OCI-LY3 (cell line): ENCODE results near the gene ERGIC2.

Experiments
- H2AFZ ChIP-seq: fragments of 200-600, 300-600 bp; shearing (Covaris generic); 2 replicates; pipeline ENCODE4 v1.6.0; 2014; ENCODE audit warnings: antibody characterized with exemption, low read depth, low read length
- H3K27ac ChIP-seq: fragments of 200-600, 300-600 bp; sonication (generic); 2 replicates; pipeline ENCODE4 v1.5.1; 2014; ENCODE audit warnings: mild to moderate bottlenecking, low read length, moderate library complexity, mixed read lengths
- H3K27me3 ChIP-seq: fragments of 200-600, 300-600 bp; sonication (generic); 2 replicates; pipeline ENCODE4 v1.6.1; 2014; ENCODE audit warnings: low read depth, low read length, mixed read lengths
- H3K36me3 ChIP-seq: fragments of 200-600, 300-600 bp; sonication (generic); replicated peaks from 2 replicates; pipeline ENCODE3; 2014; ENCODE audit warnings: low read depth, low read length, mixed read lengths
- H3K4me1 ChIP-seq: fragments of 300-600, 200-600 bp; sonication (generic); 2 replicates; pipeline ENCODE4 v1.6.1; 2014; ENCODE audit warnings: low read length, mixed read lengths
- H3K4me2 ChIP-seq: fragments of 200-600, 300-600 bp; sonication (generic); 2 replicates; pipeline ENCODE4 v1.6.1; 2014; ENCODE audit warnings: low read length, mixed read lengths
- H3K4me3 ChIP-seq: fragments of 300-600, 200-600 bp; sonication (generic); 2 replicates; pipeline ENCODE4 v1.5.1; 2014; ENCODE audit warnings: antibody characterized with exemption, mild to moderate bottlenecking, low read length, moderate library complexity
- H3K79me2 ChIP-seq: fragments of 300-600, 200-600 bp; shearing (Covaris generic); 2 replicates; pipeline ENCODE4 v1.6.1; 2014; ENCODE audit warnings: mild to moderate bottlenecking, low read length, mixed read lengths
- H3K9ac ChIP-seq: fragments of 300-600, 200-600 bp; shearing (Covaris generic); 2 replicates; pipeline ENCODE4 v1.6.0; 2014; ENCODE audit warnings: mild to moderate bottlenecking, low read length, moderate library complexity
- H3K9me3 ChIP-seq: fragments of 200-600, 300-600 bp; shearing (Covaris generic); 2 replicates; pipeline ENCODE4 v1.6.1; 2014; ENCODE audit warnings: low read length, mixed read lengths; ENCODE audit not compliant: insufficient read depth
- H4K20me1 ChIP-seq: fragments of 200-600, 300-600 bp; sonication (generic); 2 replicates; pipeline ENCODE4 v1.6.1; 2016; ENCODE audit warnings: low read length, mixed read lengths; ENCODE audit not compliant: insufficient read depth
- EZH2phosphoT487 ChIP-seq: fragments of 200-600 bp; shearing (Covaris generic); IDR thresholded peaks from 2 replicates; pipeline ENCODE4 v1.6.1; 2018; ENCODE audit warnings: antibody characterized with exemption, mixed run types, low read depth
- TF ChIP-seq, protein P1 (sequence below): fragments of 200-600, 300-600 bp; sonication (generic); IDR thresholded peaks from 2 replicates; pipeline ENCODE4 v1.5.1; 2014; ENCODE audit warnings: antibody characterized with exemption, low read length, low read depth

The ERGIC2 gene

DNA sequence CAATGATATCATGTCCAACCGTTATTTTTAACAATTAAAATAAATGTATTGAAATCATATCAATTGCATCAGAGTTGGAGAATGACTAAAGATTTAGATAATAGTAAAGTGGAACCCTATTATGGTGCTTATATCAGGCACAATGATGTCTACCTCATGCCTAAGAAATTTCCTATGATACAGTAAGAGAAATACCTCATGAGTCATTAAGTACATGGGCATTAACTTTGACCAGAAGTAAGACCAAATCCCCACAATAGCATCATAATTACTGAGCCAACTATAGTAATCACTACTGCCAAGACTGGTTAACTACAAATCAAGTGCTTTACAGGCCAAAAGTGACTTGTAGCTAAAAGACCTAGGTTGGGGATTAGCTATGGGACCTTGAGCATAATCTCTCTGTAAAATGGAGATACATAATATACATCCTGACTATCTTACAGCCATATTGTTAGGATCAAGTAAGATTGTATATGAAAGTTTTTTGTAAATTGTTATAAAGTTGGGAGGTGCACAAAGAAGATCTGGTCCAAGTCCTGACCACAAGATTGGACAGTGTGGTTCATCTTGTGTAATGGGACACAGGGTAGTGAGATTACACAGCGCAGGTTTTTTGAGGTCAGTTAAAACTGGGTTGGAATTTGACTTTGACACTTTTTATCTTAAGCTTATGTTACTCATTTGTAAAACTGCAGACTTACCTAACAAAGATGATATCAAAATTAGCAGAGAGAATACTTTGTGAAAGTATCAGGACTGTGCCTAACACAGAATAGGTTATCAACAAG lies 60.5 kb downstream of the ERGIC2 start:
- H3K4me1 ChIP-seq, result peaks cover 8% of the 10 kb centered on the region
- no peaks in the 10 kb centered on the region for H3K27me3 ChIP-seq
- H3K9ac ChIP-seq, result no peak overlapping the region
- no peak overlapping the region for H3K4me3 ChIP-seq
- H3K9me3 ChIP-seq, result no peaks in the 10 kb centered on the region
- H4K20me1 ChIP-seq, result no peaks in the 10 kb centered on the region
- no peaks in the 10 kb centered on the region for H3K36me3 ChIP-seq
- no peak overlapping the region for H2AFZ ChIP-seq
- no peaks in the 10 kb centered on the region for H3K79me2 ChIP-seq
- H3K4me2 ChIP-seq, result no peak overlapping the region
- H3K27ac ChIP-seq, result no peak overlapping the region
- TF ChIP-seq, protein P1, sequence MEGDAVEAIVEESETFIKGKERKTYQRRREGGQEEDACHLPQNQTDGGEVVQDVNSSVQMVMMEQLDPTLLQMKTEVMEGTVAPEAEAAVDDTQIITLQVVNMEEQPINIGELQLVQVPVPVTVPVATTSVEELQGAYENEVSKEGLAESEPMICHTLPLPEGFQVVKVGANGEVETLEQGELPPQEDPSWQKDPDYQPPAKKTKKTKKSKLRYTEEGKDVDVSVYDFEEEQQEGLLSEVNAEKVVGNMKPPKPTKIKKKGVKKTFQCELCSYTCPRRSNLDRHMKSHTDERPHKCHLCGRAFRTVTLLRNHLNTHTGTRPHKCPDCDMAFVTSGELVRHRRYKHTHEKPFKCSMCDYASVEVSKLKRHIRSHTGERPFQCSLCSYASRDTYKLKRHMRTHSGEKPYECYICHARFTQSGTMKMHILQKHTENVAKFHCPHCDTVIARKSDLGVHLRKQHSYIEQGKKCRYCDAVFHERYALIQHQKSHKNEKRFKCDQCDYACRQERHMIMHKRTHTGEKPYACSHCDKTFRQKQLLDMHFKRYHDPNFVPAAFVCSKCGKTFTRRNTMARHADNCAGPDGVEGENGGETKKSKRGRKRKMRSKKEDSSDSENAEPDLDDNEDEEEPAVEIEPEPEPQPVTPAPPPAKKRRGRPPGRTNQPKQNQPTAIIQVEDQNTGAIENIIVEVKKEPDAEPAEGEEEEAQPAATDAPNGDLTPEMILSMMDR, result no peak
- no peak for TF ChIP-seq EZH2phosphoT487

GRCh38 chr12:29317556-29318363 lies 63.2 kb downstream of the ERGIC2 start:
- Histone ChIP-seq H3K27me3 (no peaks in the 10 kb centered on the region), H3K9ac (no peak overlapping the region), H3K4me3 (peak overlapping the region; percentile 64), H3K36me3 (no peaks in the 10 kb centered on the region), H3K79me2 (no peaks in the 10 kb centered on the region), H3K4me1 (peaks cover 8% of the 10 kb centered on the region), H2AFZ (peak overlapping the region; percentile 68; the same call in 1 of the 2 replicates), H4K20me1 (no peaks in the 10 kb centered on the region), H3K4me2 (peak overlapping the region; percentile 80), H3K9me3 (no peaks in the 10 kb centered on the region), H3K27ac (no peak overlapping the region)
- TF ChIP-seq, protein P1, result peak; percentile 99
- no peak for TF ChIP-seq EZH2phosphoT487

GRCh38 chr12:29316752-29317151 lies 64.2 kb downstream of the ERGIC2 start:
- H3K79me2 ChIP-seq, result no peaks in the 10 kb centered on the region
- H3K27ac ChIP-seq, result no peak overlapping the region
- no peaks in the 10 kb centered on the region for H3K9me3 ChIP-seq
- H3K4me1 ChIP-seq, result peaks cover 8% of the 10 kb centered on the region
- no peak overlapping the region for H3K4me3 ChIP-seq
- H2AFZ ChIP-seq, result no peak overlapping the region
- no peaks in the 10 kb centered on the region for H3K36me3 ChIP-seq
- no peaks in the 10 kb centered on the region for H3K27me3 ChIP-seq
- no peak overlapping the region for H3K9ac ChIP-seq
- no peaks in the 10 kb centered on the region for H4K20me1 ChIP-seq
- no peak for TF ChIP-seq EZH2phosphoT487
- TF ChIP-seq, protein P1, result no peak
- H3K4me2 ChIP-seq, result no peak overlapping the region

DNA sequence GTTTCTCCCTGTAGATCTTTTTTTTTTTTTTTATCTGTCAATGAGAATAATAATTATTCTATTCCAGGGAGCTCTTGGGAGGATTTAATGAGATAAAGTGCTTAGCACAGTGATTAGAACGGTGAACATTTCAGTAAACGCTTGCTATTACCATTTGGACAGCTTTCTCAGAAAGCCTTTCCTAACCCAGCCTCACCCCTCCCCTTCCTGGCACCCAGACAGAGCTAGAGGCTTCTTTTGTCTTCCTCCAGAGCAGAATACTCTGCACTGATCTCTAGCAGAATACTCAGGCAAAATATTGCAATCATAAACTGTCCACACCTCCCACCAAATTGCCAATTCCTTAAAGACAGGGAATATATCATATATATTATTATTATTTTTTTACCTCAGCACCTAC lies 66.6 kb downstream of the ERGIC2 start:
- Histone ChIP-seq H2AFZ (no peak overlapping the region), H3K9me3 (no peaks in the 10 kb centered on the region), H3K36me3 (no peaks in the 10 kb centered on the region), H3K79me2 (no peaks in the 10 kb centered on the region), H3K4me2 (no peak overlapping the region), H3K4me3 (no peak overlapping the region), H3K4me1 (peaks cover 18% of the 10 kb centered on the region), H4K20me1 (no peaks in the 10 kb centered on the region), H3K9ac (no peak overlapping the region), H3K27ac (no peak overlapping the region), H3K27me3 (no peaks in the 10 kb centered on the region)
- no peak for TF ChIP-seq EZH2phosphoT487
- TF ChIP-seq, protein P1, result no peak
